Right atrium auricular region (tissue), 2 donors: ENCODE results near the gene PCGF2. TPM values are rescaled to one million over a fixed set of nuclear protein-coding genes. Genes with fewer than 3 reads are reported as not detected.

Experiments
- DNase-seq: peaks from one replicate; pipeline ENCODE4 v3.0.0-alpha.2; 2019; ENCODE audit warnings: low spot score
- H3K27ac ChIP-seq, 2 donors: fragments of 200-600 bp; sonication (generic); 1 replicate in 1 of 2; 2 replicates in 1 of 2; pipeline ENCODE4 v1.5.1; 2016 to 2019
- H3K27me3 ChIP-seq, 2 donors: fragments of 200-600 bp; sonication (generic); one replicate each; pipeline versions ENCODE4 v1.5.1 to v1.6.0; 2017 to 2019
- H3K36me3 ChIP-seq: fragments of 200-600 bp; sonication (generic); one replicate; pipeline ENCODE4 v1.5.1; 2016
- H3K4me1 ChIP-seq, 2 donors: fragments of 200-600 bp; sonication (generic); one replicate each; pipeline versions ENCODE4 v1.5.1 to v1.6.0; 2017 to 2019
- H3K4me3 ChIP-seq, 2 donors: fragments of 200-600 bp; sonication (generic); 1 replicate in 1 of 2; 2 replicates in 1 of 2; pipeline ENCODE4 v1.5.1; 2017 to 2019; ENCODE audit warnings: mild to moderate bottlenecking in 1 of 2, moderate library complexity in 1 of 2
- H3K9me3 ChIP-seq, 2 donors: fragments of 200-600 bp; sonication (generic); one replicate each; pipeline ENCODE4 v1.5.1; 2019
- total RNA-seq, 2 donors: library from RNA; depleted of rRNA; stranded (reverse); fragments of >200 nt; gene quantifications; one replicate each; pipeline ENCODE4 v1.1.0, GENCODE V29; 2016
- TF ChIP-seq, protein P1 (sequence below), 2 donors: fragments of 200-600 bp; sonication (generic); IDR thresholded peaks; one replicate each; pipeline ENCODE4 v1.5.1; 2019; ENCODE audit warnings: antibody characterized with exemption in 2 of 2

Gene PCGF2
- total RNA-seq, 2 donors from 2014 or later: 5.9 to 12.1 TPM

GRCh38 chr17:38733282-38733981 is 14.7 kb downstream of the PCGF2 start:
- Histone ChIP-seq H3K4me3 (no peak overlapping the region), H3K9me3 (no peaks in the 10 kb centered on the region), H3K36me3 (peaks cover 30% of the 10 kb centered on the region), H3K4me1 (peaks cover 0 to 70% of the 10 kb centered on the region in 2 donors), H3K27me3 (no peaks in the 10 kb centered on the region), H3K27ac (peak overlapping the region; percentile 58 to 92)
- TF ChIP-seq, protein P1, sequence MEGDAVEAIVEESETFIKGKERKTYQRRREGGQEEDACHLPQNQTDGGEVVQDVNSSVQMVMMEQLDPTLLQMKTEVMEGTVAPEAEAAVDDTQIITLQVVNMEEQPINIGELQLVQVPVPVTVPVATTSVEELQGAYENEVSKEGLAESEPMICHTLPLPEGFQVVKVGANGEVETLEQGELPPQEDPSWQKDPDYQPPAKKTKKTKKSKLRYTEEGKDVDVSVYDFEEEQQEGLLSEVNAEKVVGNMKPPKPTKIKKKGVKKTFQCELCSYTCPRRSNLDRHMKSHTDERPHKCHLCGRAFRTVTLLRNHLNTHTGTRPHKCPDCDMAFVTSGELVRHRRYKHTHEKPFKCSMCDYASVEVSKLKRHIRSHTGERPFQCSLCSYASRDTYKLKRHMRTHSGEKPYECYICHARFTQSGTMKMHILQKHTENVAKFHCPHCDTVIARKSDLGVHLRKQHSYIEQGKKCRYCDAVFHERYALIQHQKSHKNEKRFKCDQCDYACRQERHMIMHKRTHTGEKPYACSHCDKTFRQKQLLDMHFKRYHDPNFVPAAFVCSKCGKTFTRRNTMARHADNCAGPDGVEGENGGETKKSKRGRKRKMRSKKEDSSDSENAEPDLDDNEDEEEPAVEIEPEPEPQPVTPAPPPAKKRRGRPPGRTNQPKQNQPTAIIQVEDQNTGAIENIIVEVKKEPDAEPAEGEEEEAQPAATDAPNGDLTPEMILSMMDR (IDR thresholded peaks at IDR 0.05): no peak
- no peak for DNase-seq

DNA sequence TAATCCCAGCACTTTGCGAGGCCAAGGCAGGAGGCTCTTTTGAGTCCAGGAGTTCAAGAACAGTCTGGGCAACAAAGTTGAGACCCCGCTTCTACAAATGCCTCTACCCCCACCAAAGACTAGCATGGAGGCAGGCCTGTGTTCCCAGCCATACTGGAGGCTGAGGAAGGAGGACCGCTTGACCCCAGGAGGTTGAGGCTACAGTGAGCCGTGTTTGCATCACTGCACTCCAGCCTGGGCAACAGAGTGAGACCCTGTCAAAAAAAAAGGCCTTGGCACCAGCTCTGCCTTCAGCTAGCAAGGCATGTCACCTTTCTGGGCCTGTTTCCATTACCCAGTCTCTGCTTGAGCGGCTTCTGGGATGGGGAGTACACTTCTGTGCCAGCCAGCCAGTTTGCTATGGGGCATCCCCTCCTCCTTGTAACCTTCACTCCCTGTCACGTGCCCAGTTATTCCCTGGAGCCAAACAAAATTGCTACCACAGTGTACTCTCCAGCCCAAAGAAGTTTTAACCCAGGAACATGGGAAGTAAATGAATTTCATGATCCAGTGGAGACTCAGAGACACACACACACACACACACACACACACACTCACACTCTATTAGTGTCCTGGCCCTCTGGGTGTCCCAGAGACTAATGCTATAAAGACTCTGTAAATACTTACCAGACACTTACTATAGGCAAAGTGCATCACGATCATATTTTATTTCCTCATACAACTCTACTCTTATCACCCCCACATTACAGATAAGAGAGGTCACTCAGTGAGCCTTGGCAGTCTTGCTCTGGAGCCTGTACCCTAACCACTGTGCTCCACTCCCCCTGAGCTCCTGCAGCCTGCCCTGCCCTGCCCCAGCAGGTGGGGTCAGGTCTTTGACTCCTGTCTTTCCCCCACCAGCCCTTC is 15.5 kb downstream of the PCGF2 start:
- Histone ChIP-seq H3K4me3 (no peak overlapping the region), H3K9me3 (no peaks in the 10 kb centered on the region), H3K27ac (peak overlapping the region; percentile 58 to 92), H3K36me3 (peaks cover 22% of the 10 kb centered on the region), H3K27me3 (no peaks in the 10 kb centered on the region), H3K4me1 (peaks cover 0 to 75% of the 10 kb centered on the region in 2 donors)
- TF ChIP-seq, protein P1 (IDR thresholded peaks at IDR 0.05): no peak
- no peak for DNase-seq

GRCh38 chr17:38731526-38732294 is 16.4 kb downstream of the PCGF2 start:
- peak overlapping the region; percentile 91 to 92 for H3K27ac ChIP-seq
- no peaks in the 10 kb centered on the region for H3K27me3 ChIP-seq
- TF ChIP-seq, protein P1 (IDR thresholded peaks at IDR 0.05): no peak
- H3K4me1 ChIP-seq: peaks cover 0 to 75% of the 10 kb centered on the region in 2 donors
- peak overlapping the region in 1 of 2 donors; percentile 83 for H3K4me3 ChIP-seq
- H3K36me3 ChIP-seq: peaks cover 22% of the 10 kb centered on the region
- DNase-seq: no peak
- H3K9me3 ChIP-seq: no peaks in the 10 kb centered on the region

- H3K27ac ChIP-seq: peak overlapping the region; percentile 91 to 92
- H3K27me3 ChIP-seq: no peaks in the 10 kb centered on the region
- peak overlapping the region; percentile 62 to 83 for H3K4me3 ChIP-seq
- DNase-seq: peak; percentile 79
- TF ChIP-seq, protein P1 (IDR thresholded peaks at IDR 0.05): no peak
- no peaks in the 10 kb centered on the region for H3K9me3 ChIP-seq
- H3K36me3 ChIP-seq: peaks cover 22% of the 10 kb centered on the region
- peaks cover 0 to 68% of the 10 kb centered on the region in 2 donors for H3K4me1 ChIP-seq
Observed at GRCh38 chr17:38730526-38731379, 17.4 kb downstream of the PCGF2 start.
